Inferior parietal cortex (tissue), 1 donor: ENCODE data around the gene FLRT2.

ENCODE experiments used
- DNase-seq: peaks from one replicate; pipeline ENCODE4 v3.0.0-alpha.2; 2016; ENCODE audit errors: extremely low spot score

The FLRT2 gene

DNA sequence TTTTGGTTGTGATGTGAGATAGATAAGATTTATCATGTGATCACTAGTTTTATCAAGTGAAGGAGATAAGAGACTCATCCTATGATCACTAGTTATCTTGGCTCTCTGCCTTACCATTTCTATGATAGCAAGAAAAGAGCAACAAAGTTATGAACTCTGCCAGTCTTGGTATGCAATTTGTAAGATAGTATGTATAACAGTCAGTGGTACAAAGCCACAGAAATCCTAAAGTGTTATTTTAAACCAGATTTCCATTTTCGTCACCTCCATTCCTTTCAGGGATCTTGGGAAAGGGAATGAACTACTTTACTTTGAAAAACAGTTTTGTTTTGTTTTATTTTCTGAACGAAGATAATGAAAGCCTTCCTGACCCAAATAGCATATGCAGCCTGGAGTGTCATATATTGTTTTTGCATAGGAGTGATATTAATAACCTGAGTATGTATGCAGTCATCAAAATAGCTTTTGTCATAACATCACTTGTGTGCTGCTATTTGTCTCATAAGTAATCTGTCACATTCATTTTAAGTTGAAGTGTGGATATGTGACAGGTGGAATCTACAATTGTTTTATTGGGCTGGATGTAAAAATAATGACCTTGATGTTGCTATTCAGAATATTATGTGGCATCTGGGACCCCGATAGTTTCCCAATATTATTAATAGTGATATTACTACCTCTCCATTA lies 35.0 kb downstream of the FLRT2 start:
- DNase-seq: no peak

DNA sequence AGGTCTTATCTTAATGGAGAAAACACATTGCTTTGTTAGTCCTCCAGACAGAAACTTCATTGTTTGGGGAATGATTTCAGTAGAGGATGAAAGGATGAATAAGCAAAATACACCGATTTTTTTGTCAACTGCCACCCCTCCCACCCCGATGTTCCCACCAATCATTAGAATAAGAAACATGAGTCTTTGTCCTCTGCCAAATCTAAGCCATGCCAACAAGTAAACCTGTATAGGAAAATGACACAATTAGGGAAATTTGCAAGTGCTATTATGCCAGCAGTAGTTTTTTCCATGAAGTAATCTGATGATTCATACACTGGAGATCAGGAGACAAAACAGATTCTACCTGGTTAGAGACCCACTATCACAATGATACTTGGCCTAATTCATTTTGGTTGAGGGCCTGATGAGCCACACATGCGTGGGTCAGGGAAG lies 35.9 kb downstream of the FLRT2 start:
- no peak for DNase-seq

DNA sequence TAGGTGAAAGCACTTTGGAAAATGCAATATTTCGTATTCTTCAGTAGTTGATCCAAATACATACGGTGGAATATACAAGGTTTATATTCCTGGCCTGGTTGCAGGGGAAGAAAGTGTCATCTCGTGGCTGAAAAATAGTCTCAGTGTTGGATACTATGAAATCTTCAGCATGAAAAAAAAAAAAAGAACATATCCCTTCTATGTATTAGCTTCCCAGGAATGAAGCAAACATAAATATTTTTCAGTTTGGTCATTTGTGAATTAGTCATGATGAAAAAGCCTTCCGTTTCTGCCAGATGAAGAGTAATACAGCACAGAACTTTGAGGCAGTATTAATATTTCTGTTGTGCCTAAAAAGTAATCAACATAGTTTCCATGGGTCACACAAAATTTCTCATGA lies 36.7 kb downstream of the FLRT2 start:
- no peak for DNase-seq

DNA sequence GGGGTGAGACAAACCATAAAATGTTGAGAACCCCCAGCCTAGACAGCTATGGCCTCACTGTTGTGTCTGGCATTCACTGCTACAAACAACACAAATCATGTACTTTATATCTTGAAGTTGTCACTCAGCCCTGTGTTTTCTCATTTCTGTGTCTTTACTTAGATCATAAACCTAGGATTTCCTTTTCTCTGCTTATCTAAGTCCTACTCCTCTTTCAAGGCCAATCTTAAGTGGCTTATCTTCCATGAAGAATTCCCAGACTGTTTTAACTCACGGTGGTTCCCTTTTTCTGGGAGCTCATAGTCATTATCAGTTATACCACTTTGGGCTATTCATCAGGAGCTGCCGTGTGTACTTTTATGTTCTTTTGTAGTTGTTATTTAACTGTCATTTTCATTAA lies 42.1 kb downstream of the FLRT2 start:
- no peak for DNase-seq

DNA sequence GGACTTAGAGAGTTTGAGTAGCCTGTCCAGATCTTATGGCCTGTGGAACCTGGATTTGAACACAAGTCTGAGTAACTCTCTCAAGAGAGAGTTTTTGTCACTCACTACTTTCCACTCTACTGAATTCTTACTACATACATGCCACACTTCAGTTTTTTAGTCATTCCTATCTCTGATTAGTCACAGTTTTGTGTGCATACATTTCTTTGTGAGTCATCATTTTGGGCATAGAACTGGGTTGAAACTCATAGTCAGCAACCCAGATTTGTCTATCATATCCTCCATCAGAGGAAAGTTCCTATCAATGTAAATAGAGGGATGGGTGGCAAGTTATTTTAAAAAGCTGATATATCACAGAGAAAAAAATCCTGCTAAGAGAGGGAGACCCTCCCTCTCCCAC lies 42.9 kb downstream of the FLRT2 start:
- no peak for DNase-seq

DNA sequence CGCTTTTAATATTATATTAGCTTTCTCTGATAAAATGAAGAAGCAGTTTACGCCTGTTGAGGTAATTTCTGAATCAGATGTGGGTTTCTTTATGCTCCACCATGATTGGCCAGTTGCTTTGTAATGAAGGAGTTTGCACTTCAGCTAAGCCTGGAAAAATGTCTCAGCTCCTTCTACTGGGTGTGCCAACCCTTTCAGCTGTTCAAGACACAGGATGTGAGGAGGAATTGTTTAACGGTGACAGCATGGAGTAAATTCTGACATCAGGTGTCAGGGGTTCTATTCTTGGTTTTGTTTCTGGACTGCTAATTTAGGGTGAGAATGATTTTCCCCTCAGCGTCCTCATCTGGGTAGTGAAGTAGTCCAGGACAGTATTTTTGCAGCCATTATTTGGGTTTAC lies 43.5 kb downstream of the FLRT2 start:
- DNase-seq: no peak

DNA sequence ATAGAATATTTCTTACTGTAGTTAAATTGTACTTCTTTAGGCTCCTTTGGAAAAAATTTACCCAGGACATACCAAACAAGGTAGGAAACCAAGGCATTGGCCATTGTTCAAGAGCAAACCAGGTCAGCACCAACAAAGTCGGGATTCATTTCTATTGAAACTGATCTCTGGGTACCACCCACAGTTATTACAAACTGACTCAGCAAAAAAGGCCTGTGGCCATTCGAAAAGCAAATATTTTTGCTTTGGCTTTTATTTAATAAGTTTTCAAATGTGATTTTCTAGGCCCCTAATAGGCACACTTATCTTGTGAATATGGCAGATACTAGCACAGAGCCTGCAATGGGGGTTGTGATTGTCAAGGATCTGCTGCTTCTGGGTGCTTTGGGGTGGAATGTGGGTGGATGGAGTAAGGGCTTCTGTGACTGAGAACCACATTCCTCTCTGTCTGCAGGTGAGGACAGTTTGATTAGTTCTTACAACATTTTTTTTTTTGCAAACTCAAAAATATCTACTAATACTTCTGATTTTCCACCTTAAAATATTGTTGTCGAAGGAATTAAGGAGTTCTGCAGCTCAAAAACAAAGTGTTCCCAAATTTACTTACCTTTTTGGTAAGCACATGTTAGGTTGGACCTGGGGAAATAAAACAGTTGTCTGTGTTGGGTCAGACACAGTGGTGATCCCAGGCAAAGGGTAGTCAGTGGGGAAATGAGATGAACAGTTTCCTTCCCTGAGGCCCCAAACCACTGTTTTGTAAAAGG lies 45.1 kb downstream of the FLRT2 start:
- DNase-seq: no peak

DNA sequence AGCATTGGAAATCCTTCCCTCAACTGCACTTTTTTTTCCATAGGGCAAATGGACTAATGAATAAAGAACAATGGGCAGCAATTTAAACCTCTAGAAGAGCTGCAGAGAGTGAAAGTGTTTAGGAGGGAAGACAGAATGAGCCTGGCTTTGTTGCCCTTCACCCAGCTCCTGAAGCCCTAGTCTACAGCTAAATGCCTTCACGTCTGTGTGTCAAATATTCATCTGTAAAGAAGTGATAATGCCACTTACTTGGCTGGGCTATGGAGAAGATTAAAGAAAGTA lies 45.6 kb downstream of the FLRT2 start:
- no peak for DNase-seq

DNA sequence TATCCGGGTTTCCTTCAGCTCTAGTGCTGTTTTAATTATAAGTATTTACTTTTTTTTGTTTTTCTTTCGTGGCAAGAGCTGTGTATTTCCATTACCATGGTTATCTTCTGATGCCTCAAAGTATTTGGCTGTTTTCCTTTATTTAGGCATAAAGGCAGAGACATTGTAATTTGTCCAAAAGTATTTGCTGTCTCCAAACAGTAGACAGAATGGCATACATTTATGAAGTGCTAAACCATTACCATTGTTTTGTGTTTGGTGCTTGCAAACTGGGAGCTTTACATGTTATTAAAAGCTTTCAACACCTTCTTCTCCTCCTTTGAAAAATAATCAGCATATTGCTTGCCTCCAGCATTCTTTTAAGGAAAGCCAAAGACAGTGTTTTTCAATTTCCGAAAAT lies 46.3 kb downstream of the FLRT2 start:
- DNase-seq: no peak

DNA sequence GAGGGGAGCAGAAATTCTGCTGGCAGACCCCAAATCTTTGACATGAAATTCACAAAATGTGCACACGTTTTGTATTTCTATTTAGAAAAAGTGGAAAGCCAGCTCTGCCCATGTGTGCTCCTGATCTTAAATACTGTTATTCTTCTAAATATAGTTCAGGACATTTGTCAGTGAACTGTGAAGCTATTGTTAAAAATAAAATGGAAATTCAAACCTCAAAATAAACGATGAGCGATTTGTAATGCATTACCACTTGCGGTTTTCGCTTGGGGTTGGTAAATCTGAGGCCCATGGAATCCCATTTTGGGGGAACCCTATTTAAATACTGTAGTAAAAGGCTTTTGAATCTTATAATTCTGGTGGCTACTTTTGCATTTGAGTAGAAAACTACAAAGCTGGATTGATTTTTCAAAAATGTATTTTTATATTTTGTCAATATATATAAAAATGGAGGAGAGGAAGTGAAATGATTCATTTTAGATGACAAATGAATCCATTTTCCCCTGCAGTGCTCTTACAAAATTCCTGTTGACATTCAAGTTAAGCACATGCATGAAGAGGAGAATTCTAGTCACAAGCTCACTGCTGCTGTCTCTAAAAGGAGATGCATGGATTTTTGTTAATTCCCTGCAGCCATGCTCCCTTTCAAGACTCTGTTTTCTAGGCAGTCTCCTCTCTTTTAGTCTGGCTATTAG lies 47.1 kb downstream of the FLRT2 start:
- DNase-seq: no peak

DNA sequence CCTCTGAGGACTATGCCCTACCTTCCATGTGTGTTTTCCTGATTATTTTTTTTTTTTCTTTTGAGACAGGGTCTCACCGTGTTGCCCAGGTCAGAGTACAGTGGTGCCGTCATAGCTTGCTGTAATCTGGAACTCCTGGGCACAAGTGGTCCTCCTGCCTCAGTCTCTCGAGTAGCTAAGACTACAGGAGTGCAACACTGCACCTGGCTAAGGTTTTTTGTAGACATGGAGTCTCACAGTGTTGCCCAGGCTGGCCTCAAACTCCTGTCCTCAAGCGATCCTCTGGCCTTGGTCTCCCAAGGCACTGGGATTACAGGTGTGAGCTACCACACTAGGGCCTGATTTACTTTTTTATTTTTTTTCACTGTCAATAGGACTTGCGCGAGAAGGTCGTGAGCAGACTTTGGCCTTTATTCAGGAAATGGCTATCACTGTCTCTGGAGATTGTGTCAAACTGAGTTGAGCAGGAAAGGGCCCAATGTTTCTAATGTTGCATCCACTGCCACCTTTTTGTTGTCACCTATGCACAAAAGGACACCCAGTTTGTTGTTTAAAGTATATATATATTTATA lies 47.7 kb downstream of the FLRT2 start:
- DNase-seq: no peak

DNA sequence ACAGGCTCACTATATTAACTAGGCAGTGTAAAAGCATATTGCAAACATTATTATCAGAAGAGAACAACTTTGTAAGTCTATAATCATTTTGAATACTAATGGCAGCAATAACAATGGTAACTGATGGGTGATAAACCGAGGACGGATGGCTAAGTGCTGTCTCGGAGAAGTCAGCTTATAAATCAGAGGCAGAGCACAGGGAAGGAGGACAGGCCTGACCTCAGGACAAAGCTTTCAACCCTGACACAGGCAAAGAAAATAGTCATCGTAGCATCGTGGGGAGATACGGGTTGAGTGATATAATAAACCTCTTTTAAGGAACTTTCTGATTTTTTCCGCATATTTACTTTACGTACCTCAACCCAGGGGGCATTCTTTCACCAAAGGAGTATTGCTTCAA lies 48.4 kb downstream of the FLRT2 start:
- no peak for DNase-seq

DNA sequence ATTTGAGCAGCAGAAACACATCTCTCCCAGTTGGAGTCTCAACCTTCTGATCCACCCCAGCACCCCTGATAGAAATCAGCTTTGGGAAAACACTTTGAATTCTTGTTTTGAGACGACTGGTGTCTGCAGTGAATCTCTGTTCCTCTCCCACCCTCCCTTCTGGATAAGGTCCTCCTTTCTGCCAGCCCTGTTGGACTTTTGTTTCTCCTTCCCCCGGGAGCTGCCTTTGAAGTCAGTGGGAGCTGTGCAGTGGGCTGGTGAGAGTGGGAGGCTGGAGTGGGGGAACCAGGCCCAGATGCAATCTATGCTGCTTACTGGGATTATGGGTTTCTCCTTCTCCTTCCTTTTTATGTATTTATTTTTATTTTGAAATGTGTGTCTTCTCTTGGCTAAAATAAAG lies 49.0 kb downstream of the FLRT2 start:
- DNase-seq: no peak

DNA sequence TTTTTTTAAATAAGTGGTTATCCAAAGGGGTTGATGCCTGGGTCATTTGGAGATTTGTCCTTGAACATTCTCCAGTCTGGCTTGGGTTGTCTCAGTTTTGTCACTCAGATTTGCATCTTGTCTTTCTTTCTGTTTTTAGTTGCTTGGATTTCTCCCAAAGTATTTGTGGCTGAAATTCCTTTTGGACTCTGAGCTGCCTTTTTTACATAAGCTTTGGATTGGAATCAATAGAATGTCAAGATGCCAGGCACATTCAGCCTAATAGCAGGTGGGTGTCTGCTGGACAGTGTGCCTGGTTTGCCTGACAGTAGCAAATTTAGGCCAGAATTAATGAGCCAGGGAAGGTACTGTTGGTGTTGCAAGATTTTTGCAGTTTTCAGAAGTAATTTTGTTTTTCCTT lies 50.0 kb downstream of the FLRT2 start:
- DNase-seq: no peak

DNA sequence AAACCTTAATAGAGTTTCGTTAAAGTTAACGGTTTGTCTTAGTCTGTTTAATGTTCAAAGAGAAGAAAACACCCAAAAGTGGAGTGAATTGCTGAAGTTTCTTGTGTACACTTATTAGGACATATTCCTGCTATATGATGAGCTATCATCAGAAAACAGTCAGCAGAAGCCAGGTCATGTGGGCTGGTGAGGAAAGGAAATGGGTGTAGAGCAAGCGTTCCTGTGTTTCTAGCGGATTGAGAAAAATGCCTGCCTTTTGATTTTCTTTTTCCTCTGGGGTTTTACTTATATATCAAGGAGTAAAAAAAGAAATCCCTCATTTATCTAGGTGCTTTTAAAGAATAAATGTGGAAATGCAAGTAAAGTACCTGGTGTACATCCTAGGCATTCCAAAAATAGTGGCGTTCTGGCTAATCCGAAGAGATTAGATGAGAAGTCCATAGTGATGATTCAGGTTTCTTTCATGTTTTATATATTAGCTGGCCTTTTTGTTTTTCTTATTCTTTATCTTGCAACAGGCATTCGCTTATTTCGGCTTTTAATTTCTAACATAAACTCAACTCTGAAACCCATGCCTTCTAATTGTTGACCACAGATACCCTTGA lies 50.7 kb downstream of the FLRT2 start:
- DNase-seq: no peak

DNA sequence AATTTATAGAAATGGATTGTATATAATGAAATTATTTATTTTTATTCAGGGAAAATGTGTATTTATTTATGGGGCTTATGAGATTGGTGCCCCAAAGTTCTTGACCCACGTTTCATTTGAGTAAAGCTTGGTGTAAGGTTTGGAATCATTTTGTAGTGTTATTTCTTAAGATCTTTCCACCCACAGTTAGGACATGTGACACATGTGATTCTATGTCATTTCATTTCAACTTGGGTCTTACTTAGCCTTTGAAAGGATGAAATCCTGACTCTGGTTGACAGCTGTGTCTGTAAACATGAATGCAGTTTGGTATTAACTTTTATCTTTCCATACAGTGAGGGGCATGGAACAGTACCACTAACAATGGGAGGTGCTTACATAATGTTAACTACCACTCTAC lies 51.7 kb downstream of the FLRT2 start:
- DNase-seq: no peak

DNA sequence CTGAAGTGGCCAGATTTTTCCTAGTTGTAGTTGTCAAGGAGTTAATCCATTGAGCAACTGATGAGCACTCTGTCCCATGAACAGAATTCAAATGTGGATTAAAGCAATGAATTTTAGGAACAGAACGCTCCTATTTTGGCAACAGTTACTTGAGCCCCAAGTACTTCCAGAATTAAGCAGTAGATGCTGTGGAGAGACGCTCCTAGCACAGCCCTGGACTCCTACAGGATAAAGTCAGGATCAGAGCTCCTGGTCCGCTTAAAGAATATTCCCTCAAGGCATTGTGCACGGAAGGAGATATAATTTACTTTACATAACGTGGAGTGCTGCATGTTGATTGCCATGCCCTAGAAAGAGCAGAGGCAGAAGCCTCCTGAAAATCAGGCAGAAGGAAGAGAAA lies 53.4 kb downstream of the FLRT2 start:
- DNase-seq: no peak

DNA sequence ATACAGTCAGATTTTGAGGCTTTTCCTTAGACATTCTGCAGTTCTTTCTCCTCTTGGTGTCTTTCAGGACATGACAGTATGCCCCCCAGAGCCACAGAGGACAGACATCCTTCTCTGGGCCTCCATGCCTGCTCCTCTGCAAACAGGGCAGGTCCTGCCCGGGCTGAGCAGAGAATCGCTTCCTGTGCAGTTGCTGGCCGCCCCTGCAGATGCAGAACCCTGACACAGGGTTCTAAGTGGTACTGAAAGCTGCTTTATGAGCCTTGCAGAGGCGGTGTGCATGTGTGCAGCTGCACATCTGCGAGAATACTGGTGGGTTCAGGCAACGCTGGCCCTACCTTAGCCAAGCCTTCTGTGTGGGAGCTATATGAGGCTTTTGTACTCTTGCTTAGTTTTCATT lies 54.5 kb downstream of the FLRT2 start:
- DNase-seq: no peak

DNA sequence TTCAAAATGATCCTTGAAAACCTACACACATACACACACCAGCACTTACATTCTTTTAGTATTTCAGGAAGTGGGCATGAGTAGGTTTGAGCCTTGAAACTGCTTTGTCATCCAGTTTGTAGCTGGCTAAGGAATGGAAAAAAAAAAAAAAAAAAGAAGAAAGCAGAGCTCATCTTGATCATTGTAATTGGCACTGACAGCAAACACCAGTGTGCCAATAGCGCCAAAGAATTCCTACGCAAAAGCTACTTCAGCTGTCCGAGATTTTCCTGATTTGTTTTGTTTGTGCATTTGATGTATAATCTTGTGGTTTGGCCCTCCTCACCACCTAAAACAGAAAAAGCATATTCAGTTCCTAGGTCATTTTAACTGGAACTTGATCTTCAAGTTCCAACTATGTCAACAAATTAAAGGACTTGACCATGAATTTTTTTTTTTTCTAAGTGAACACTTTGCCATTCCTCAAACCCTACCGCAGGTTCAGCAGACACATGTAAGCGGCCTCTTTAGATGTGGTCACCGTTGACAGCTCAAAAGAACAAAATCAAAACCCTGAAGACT lies 57.3 kb downstream of the FLRT2 start:
- DNase-seq: no peak

DNA sequence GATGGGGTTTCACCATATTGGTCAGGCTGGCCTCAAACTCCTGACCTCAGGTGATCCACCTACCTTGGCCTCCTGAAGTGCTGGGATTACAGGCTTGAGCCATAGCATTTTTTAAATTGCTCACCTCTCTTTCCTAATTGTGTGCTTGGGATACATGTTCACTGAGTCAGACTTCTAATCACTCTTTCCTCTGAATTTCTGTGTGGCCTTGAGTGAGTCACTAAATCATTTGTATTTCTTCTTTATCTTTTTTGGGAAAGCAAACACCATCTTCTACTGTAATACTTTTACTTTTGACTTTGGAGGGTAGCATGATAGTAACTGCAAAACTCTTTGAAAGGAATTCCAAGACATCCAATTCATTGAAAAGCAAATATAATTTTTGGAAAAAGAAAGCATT lies 60.8 kb downstream of the FLRT2 start:
- DNase-seq: no peak

DNA sequence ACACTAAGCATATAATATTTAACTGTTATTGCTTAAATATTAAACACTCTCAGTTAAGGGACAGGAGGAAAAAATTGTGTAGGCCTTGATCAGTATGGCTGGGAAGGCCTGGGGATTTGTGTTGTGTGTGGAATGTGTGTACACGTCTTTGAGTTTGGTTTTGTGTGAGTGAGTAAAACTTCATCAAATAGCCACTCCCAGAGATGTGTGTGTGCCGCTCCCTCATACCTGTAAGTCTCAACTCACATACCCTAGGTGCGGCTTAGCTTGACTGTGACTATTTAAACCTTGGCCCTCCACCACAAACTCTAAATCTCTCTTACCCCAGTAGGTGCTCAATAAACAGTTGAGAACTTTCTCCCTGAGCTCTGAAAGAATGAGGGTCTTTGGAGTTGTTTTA lies 64.3 kb downstream of the FLRT2 start:
- DNase-seq: no peak

DNA sequence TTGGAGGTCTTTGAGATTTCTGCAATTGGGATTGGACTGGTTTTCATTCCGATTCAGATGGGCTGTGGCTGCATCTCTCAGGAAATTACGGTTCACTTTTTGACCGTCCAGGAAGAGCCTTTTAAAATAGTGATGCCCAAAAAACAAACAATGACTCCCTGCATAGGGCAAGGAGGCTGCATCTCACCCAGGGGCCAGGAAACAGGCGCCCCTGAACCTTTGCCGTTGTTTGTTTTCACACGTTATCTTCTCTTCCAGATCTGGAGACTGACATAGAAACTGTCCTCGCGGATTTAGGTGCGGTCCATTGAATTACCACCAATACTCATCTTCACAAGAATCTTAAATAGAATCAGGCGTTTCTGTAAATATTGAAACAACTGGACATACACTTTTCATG lies 66.0 kb downstream of the FLRT2 start:
- no peak for DNase-seq
